Loucy (cell line): Measurements from ENCODE around the gene PDE4A.

Source experiments
- EZH2phosphoT487 ChIP-seq: fragments of 200-600 bp; IDR thresholded peaks from 2 replicates; pipeline ENCODE4 v1.6.1; 2018; ENCODE audit warnings: antibody characterized with exemption, mild to moderate bottlenecking, moderate library complexity, borderline replicate concordance
- TF ChIP-seq, protein P1 (sequence below): fragments of 200-600 bp; sonication (generic); conservative IDR thresholded peaks from 2 replicates; pipeline ENCODE4 v1.5.1; 2014; ENCODE audit warnings: mild to moderate bottlenecking, antibody characterized with exemption, low read length

GRCh38 chr19:10467104-10467706 is 46.9 kb downstream of the PDE4A start:
- TF ChIP-seq, protein P1, sequence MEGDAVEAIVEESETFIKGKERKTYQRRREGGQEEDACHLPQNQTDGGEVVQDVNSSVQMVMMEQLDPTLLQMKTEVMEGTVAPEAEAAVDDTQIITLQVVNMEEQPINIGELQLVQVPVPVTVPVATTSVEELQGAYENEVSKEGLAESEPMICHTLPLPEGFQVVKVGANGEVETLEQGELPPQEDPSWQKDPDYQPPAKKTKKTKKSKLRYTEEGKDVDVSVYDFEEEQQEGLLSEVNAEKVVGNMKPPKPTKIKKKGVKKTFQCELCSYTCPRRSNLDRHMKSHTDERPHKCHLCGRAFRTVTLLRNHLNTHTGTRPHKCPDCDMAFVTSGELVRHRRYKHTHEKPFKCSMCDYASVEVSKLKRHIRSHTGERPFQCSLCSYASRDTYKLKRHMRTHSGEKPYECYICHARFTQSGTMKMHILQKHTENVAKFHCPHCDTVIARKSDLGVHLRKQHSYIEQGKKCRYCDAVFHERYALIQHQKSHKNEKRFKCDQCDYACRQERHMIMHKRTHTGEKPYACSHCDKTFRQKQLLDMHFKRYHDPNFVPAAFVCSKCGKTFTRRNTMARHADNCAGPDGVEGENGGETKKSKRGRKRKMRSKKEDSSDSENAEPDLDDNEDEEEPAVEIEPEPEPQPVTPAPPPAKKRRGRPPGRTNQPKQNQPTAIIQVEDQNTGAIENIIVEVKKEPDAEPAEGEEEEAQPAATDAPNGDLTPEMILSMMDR, result no peak
- TF ChIP-seq EZH2phosphoT487, result no peak
